NCI-H1048 (cell line): ENCODE data around the gene ST6GALNAC2.
"Not testable (repeated sequence)": the region's sequence is repeated elsewhere in the genome, so short reads cannot be mapped to it uniquely, and the experiment has no call there.

ENCODE experiments used
- DNase-seq: peaks from one replicate; lab custom pipeline; 2025; lab: John Stamatoyannopoulos, UW

The ST6GALNAC2 gene

DNA sequence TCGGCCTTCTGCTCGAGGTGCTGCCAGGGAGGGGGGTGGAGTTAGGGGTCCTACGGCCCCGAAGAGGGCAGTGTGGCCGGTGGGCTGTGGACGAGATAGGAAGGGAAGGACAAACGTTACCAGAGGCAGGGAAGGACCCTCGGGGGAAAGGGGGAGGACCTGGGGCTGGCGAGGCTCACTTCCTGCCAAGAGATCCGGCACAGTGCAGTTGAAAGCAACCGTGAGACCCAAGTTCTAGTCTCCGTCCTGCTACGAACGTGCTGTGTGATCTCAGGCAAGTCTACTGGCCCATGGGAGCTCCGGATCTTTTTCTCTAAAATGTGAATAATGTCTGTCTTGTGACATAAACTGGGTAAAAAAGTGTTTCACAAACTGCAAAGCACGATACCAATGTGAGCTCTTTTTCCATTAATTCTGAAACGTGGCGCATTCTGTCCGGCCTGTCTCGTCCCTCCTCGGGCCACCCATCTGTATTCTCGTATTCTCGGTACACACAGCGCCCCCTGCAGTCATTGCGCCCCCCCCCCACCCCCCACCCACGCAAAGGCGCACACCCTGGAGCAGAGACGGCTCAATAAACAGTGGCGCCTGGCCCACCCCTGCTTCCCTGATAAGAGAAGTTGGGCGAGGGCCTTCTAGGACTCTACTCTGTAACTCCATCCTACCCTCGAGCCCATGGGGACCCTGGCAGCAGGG is 57.0 kb downstream of the ST6GALNAC2 start:
- DNase-seq, result no peak

GRCh38 chr17:76528156-76528527 is 57.5 kb downstream of the ST6GALNAC2 start:
- no peak for DNase-seq

DNA sequence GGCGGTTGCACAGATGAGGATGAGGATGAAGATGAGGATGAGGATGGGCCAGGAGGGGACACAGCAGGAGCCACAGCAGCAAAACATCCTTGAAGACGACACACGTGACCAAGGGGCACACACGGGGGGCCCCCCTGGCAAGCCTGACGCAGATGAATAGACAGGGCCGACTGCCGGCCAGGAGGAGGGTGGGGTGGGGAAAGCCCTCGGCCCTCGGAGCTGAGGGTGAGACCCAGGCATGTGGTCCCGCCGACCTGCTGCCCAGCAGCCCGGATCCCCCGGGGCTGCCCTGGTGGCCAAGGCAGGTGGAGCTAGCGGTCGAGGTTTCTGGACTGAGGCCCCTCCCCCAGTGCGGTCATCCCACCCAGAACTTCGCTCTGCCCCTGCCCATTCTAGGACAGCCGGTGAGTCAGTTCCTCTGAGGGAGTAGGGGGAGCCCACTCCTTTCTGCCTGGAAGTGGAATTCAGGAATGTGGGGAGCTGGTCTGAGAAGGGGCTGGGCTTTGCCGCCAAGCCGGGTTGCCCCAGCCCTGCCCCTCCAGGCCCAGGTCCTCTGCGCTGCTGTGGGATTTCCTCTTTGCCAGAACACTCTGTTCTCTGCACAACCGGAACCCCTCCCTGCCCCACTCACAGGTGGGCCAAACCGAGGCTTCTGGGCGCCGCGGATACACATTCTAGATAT is 58.1 kb downstream of the ST6GALNAC2 start:
- DNase-seq, result no peak

GRCh38 chr17:76527016-76527415 is 58.6 kb downstream of the ST6GALNAC2 start:
- DNase-seq, result not testable (repeated sequence)

- not testable (repeated sequence) for DNase-seq
These were observed 60.2 kb downstream of the ST6GALNAC2 start for GRCh38 chr17:76525513-76525833.

DNA sequence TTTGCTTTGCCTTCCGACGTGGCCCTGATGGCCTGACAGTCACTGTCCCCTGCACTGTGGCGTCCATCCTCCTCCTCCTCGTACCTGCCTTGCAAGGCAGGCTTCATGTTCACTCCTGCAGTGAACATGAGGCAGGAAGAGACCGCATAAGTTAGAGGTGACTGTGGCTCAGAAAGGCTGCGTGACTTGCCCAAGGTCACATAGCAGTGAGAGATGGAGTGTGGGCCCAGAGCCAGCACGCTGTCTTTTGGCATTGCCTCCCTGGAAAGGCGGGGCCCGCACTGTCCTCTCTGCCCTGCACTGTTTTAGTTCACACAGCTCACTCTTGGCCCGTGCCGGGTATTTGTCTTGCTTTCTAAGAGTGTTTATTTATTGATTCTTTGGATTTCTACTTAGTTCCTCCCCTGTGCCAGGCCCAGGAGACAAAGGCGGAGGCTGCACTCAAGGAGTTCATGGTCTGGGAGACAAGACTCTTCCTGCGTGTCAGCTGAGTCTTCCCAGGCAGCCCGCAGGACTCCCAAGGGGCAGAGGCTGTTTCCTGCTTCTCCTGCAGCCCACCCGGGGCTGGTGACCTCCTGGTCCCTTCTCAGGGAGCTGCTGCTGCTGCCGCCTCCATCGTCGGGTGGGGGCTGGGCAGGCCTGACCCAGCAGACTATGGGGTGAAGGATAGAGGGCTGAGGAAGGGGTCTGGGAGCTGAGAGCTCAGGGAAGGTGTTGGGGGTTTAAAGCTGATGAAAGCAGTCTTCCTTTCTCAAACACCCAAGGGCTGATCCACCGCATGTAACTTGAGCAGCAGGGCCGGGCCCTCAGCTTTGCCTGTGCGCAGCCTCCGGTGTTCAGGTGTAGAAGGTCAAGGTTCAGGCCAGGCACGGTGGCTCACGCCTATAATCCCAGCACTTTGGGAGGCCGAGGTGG is 60.8 kb downstream of the ST6GALNAC2 start:
- DNase-seq, result no peak

- DNase-seq, result no peak
These were observed 62.3 kb downstream of the ST6GALNAC2 start for GRCh38 chr17:76523084-76524037.

DNA sequence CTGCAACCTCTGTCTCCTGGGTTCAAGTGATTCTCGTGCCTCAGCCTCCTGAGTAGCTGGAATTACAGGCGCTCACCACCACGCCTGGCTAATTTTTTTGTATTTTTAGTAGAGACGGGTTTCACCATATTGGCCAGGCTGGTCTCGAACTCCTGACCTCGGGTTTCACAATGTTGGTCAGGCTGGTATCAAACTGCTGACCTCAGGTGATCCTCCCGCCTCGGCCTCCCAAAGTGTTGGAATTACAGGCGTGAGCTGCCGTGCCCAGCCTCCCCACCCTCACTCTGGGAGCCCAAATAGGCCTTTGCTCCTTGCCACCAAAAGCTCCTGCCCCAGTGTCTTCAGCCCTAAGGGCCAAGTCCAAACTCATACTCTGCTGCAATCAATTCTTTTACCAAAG is 64.0 kb downstream of the ST6GALNAC2 start:
- DNase-seq, result not testable (repeated sequence)

DNA sequence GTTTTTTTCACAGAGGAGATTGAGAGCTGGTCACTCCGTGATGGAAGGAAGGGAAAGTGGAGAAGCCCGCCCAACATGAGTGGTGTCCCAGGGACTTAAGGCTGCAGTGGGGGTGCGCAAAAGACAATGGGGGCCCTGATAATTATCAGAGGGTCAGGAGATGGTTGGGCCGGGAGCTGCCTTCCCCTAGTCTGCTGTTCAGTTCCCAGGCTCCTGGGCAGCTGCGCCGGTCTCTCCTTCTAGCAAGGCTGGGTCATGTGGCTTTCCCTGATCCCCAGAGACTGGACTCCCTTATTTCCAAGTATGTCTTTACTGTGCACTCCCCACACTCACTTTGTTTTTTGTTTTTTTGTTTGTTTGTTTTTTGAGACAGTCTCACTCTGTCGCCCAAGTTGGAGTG is 64.4 kb downstream of the ST6GALNAC2 start:
- DNase-seq, result no peak

DNA sequence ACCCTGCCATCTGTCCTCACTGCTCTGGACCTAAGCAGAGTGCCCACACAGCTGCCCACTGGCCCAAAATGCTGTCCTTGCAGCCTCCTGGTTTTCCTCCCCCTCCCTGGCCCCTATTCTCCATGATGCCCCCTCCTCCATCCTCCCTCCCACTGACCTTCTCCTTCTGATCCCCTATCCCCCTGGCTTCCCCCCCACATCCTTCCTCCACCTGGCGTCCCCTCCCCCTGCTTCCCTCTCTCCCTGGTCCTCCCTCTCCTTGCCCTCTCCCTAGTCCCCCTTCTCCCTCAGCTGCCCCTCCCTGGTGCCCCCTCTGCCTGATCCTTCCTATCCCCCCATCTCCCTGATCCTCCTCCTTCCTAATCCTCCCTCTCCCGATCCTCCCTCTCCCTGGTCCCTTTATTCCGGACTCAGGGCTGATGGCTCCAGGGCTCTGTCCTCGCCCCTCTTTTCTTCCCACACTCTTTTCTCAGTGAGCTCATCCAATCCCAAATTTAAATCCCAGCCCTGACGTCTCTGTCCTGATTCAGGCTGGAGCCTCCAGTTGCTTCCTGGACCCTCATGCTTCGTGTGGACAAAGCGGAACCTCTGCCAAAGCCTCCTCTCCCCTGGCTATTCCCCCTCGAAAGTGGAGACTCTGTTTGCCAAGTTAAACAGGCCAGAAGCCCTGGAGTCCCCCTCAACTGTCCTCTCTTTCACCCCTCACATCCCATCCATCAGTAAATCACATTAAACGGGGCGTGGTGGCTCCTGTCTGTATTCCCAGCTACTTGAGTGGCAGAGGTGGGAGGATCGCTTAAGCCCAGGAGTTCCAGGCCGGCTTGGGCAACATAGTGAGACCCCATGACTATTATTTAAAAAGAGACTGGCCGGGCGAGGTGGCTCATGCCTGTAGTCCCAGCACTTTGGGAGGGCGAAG is 66.4 kb downstream of the ST6GALNAC2 start:
- no peak for DNase-seq

DNA sequence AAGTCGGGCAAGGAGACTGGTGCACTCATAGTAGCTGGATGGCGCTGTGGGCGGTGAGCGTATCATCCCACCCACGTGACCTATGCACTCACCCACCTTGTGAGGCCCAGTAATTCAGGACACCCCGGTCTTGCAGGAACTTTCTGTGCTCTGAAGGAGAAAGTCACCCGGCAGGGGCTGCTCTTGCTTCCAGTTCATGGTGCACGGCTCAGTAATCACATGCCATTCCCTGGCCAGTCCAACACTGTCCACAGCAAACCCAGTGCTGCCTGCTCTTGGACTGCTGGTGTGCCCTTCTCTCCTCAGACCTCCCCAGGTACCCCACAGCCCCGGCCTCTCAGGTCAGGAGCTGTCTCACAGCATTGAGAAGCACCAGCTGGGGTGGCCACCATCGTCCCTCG is 68.0 kb downstream of the ST6GALNAC2 start:
- no peak for DNase-seq
